ENCODE measurements around the gene CDH16.

Gene CDH16

DNA sequence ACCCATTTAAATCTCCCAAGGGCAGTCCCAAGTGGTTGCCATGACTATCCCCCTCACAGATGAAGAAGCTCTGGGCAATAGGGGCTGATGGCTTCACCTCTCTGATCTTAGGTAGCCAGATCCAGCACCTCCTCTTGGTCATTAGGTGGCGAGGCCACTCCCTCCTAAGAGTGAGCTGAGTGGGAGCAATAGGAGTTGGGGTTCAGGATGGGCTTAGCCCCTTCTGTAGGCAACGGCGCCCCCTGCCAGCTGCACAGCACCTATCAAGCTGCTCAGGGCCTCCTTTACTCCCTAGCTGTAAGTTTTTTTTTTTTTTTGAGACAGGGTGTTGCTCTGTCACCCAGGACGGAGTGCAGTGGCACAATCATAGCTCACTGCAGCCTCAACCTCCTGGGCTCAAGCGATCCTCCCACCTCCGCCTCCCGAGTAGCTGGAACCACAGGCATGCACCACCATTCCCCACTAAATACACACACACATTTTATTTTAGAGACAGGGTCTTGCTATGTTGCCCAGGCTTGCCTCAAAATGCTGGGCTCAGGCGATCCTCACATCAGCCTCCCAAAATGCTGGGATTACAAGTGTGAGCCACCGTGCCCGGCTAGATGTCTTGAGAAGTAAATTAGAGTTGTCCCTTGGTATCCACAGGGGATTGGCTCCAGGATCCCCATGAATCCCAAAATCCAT is 10.2 kb upstream of the CDH16 start:
- Mint-ChIP-seq H3K4me1 (ENCODE audit: low read depth) (peaks cover 23% of the 10 kb centered on the region), H3K9me3 (no peaks in the 10 kb centered on the region), H3K36me3 (ENCODE audit: low read depth) (peaks cover 17% of the 10 kb centered on the region), H3K4me3 (no peak overlapping the region), H3K27me3 (ENCODE audit: low read depth) (peaks cover 19% of the 10 kb centered on the region), H3K27ac (no peak overlapping the region)
- peak; percentile 27 for DNase-seq (ENCODE audit: low spot score)

DNA sequence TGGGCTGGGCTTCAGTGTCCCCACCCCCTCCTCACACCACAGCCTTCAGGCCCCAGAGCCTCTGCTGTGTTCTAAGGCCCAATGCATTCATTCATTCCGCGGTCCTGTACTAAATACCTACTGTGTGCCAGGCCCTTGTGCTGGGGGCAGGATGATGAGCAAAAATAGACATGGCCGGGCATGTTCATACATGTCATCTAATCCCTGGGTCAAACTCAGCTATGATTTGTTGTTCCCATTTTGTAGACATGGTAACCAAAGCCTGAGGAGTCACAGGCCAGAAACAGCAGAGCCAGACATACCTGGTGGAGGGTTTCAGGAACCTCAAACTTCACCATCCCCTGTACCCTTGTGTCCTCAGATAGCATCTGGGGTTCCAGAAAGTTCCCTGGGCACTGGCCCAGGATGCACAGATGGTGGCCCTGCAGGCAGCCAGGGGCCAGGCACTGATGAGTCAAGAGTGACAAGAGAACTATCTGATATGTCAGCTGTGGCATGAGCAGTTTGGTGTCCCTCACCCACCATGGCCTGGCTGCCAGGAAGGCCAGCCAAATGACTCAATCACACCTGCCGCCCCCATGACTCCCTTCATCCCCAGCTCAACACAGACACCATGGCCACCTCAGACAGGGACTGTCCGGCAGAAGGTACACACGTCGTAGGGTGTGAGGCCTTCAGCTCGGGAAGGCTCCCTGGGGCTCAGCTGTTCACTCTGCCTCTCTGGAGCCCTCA is 9.4 kb upstream of the CDH16 start:
- Mint-ChIP-seq H3K4me1 (ENCODE audit: low read depth) (peaks cover 16% of the 10 kb centered on the region), H3K27ac (no peak overlapping the region), H3K27me3 (ENCODE audit: low read depth) (peaks cover 24% of the 10 kb centered on the region), H3K4me3 (no peak overlapping the region), H3K36me3 (ENCODE audit: low read depth) (peaks cover 11% of the 10 kb centered on the region), H3K9me3 (no peaks in the 10 kb centered on the region)
- peak; percentile 22 for DNase-seq (ENCODE audit: low spot score)

DNA sequence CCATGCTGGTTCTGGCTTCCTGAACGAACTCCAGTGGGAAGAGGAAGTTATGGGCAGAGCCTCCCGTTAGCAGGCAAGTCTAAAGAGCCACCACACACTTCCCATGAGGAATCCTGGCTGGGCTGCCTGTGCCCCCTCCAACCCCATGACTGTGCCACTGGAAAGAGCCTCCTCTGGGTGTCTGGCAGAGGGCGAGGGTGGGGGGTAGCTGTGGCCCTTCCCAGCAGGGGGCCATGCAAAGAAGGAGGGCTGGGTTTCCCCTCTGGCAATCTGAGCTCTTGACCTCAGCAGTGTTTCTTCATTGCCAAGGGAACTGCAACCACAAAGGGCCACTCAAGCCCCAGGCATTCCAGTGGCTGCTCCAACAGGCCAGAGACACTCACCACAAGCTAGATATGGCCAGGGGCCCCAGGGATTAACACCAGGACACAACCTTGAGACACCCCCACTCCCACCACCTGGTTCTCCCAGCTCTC is 8.3 kb upstream of the CDH16 start:
- H3K27ac Mint-ChIP-seq, result no peak overlapping the region
- H3K36me3 Mint-ChIP-seq (ENCODE audit: low read depth), result peaks cover 3% of the 10 kb centered on the region
- H3K9me3 Mint-ChIP-seq, result no peaks in the 10 kb centered on the region
- no peak overlapping the region for H3K4me3 Mint-ChIP-seq
- no peak for DNase-seq (ENCODE audit: low spot score)
- peaks cover 24% of the 10 kb centered on the region for H3K27me3 Mint-ChIP-seq (ENCODE audit: low read depth)
- peaks cover 7% of the 10 kb centered on the region for H3K4me1 Mint-ChIP-seq (ENCODE audit: low read depth)

DNA sequence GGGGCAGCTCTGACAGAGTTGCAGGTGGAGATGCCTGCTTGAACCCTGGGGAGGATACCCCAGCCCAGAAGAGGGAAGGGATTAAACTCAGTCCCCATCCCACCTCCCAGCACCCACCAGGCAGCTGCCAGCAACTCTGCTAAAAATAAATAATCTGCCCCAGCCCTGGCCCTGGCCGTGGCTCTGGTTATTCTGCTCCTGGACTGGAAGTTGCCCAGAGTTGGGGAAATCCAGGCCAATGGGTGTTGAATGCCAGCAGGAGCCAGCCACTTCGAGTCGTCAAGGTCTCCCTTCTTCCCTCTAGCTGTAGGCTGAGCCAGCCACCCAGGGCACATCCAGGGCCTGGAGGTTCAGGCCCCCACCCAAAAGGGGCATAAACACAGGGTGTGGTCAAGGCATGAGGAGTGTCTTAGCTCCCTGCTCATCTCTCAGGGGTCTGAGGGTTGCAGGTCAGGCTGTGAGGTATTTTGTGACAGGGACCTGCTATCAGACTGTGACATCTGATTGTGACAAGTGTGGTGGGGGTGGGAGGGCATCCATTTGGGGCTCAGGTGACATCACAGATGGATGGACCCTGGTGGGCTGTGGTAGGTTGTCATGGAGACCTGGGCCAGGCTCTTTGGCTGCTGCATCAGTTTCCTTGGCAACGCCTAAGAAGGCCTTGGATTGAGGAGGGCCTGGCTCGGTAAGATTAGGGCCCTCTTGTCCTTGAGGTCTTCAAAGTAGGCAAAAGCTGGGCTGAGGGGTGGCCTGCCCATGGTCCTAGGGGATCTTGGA is 7.7 kb upstream of the CDH16 start:
- Mint-ChIP-seq H3K27me3 (ENCODE audit: low read depth) (peaks cover 25% of the 10 kb centered on the region), H3K36me3 (ENCODE audit: low read depth) (no peaks in the 10 kb centered on the region), H3K27ac (peak overlapping the region; percentile 31), H3K4me1 (ENCODE audit: low read depth) (peaks cover 7% of the 10 kb centered on the region), H3K9me3 (no peaks in the 10 kb centered on the region), H3K4me3 (no peak overlapping the region)
- DNase-seq (ENCODE audit: low spot score), result no peak

DNA sequence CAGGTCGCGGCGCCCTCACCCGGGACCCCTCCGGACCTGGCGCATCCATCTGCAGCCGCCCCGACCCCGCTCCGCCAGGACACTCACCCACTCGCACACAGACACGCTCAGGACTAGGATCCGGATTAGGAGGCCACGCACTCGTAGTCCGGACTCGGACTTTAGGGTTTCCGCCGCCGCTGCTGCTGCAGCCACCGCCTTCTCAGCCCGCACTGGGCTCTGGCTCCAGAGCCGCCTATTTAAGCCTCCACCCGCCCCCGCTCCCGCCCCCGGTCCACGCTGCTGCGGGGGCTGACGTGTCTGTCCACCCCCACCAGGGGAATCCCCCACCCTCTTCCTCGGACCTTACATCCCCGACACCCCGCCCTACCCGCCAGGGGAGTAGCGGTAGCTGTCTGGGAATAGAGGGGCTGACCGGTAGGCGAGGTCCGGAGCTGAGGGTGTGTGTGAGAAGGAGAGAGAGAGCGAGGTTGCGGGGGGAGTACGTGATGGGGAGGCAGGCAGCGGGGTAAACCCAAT is 6.7 kb upstream of the CDH16 start, which contains the start of gene RRAD:
RRAD (minus strand) TSS at position 214 of the 519 bp plus-strand sequence. CDS start 356 bp downstream, outside the sequence.
- peak; percentile 37 for DNase-seq (ENCODE audit: low spot score)
- H3K4me1 Mint-ChIP-seq (ENCODE audit: low read depth), result peaks cover 7% of the 10 kb centered on the region
- H3K36me3 Mint-ChIP-seq (ENCODE audit: low read depth), result no peaks in the 10 kb centered on the region
- H3K27ac Mint-ChIP-seq, result peak within 1 kb of the TSS; percentile 31
- no peaks in the 10 kb centered on the region for H3K9me3 Mint-ChIP-seq
- H3K27me3 Mint-ChIP-seq (ENCODE audit: low read depth), result peaks cover 32% of the 10 kb centered on the region
- H3K4me3 Mint-ChIP-seq, result peak within 1 kb of the TSS; percentile 70

DNA sequence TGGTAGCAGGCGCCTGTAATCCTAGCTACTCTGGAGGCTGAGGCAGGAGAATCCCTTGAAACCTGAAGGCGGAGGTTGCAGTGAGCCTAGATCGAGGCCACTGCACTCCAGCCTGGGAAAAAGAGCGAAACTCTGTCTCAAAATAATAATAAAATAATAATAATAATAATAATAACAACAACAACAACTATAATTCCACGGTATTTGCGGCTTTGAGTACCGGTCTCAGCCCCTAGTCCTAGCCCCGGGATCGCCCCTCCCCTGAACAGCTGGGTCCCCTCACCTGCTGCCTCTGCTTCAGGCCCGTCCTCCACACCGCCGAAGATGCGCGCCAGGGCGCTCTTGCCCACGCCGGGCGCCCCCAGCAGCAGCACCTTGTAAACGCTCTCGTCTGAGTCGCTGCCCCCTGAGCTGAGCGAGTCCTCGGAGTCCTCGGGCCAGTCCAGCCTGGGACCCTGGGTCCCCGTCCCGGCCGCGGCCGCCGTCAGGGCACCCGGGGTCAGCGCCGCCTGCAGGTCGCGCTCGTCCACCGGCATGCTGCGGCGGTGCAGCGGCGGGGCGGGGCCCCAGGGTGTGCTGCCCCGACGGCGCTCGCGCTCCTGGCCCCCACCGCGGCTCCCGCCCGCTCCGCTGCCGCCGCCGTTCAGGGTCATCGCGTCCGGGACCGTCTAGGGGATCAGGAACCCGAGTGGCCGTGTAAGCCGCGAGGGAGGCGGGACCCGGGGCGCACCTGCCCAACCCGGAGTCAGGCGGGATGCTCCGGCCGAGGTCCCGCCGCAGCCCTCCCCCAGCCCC is 6.0 kb upstream of the CDH16 start:
- Mint-ChIP-seq H3K36me3 (ENCODE audit: low read depth) (no peaks in the 10 kb centered on the region), H3K4me3 (no peak overlapping the region), H3K27me3 (ENCODE audit: low read depth) (peaks cover 37% of the 10 kb centered on the region), H3K27ac (no peak overlapping the region), H3K9me3 (no peaks in the 10 kb centered on the region), H3K4me1 (ENCODE audit: low read depth) (peaks cover 7% of the 10 kb centered on the region)
- DNase-seq (ENCODE audit: low spot score), result peak; percentile 54

DNA sequence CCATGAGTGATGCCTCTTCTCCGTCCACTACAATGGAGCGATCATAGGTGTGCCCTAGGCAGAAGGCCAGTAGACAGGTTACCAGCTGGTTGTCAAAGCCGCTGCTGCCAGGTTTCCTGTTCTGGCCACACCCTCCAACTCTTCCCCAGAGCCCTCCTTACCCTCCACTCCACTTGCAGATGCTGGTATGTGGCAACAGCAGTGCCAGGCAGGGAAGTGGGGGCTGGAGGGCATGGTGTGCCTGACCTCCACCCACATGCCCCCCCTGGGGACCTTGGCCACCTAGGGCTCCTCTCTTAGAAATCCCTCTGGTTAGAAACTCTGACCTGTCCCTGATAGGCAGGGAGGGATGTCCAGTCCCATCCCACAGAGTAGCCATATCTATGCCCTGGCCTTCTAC is 5.2 kb upstream of the CDH16 start:
- H3K4me3 Mint-ChIP-seq, result no peak overlapping the region
- DNase-seq (ENCODE audit: low spot score), result no peak
- H3K4me1 Mint-ChIP-seq (ENCODE audit: low read depth), result peaks cover 7% of the 10 kb centered on the region
- no peaks in the 10 kb centered on the region for H3K9me3 Mint-ChIP-seq
- peaks cover 38% of the 10 kb centered on the region for H3K27me3 Mint-ChIP-seq (ENCODE audit: low read depth)
- no peaks in the 10 kb centered on the region for H3K36me3 Mint-ChIP-seq (ENCODE audit: low read depth)
- no peak overlapping the region for H3K27ac Mint-ChIP-seq

DNA sequence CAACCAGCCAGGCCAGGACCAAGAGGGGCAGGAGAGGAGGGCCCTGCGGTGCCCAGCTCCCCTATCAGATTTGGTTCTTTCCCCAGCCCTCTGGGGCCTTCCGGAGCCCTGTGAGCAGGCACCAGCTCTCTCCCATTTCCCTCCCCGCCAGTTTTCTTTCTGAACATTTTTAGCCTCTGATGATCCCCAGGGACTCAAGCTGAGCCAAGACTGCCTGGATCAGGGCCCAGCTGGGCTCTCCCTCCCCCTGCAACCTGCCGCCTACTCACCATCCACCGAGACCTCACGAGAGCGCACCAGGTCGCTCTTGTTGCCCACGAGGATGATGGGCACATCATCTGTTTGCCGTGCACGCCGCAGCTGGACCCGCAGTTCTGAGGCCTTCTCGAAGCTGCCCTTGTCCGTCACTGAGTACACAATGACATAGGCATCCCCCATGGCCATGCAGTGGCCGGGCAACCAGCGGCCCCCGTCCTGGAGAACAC is 4.6 kb upstream of the CDH16 start:
- H3K27me3 Mint-ChIP-seq (ENCODE audit: low read depth), result peaks cover 38% of the 10 kb centered on the region

DNA sequence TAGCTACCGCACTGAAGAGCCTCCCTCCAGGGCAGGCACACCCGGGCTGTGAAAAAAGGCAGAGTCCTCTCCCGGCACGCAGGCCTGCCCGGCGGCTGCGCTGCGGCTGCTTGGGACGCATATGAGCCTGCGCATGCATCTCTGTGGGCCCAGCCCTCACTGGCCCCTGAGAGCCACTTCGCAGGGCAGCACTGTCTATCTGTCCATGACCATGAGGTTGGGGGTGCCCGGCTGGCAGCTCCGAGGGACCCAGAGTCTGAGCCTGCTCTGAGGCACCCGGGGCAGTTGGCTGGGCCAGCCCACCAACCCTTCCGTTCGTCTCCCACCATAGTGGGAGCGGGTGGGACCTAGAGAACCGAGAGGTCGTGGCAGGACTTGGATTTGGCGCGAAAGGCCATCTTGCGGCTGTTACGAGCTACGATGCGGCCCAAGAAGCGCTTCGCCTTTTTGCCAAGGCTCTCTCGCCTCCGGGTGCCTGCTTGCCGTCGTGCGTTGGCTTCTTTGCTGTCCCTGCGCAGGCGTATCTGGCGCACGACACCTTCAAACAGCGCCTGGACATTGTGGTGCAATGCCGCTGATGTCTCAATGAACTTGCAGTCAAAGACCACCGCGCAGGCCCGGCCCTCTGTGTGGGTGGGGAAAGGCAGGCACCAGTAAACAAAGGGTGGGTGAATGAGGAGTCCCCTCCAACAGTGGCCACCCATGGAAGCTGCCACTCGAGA is 3.2 kb upstream of the CDH16 start:
- Mint-ChIP-seq H3K27me3 (ENCODE audit: low read depth) (peaks cover 38% of the 10 kb centered on the region), H3K27ac (no peak overlapping the region), H3K4me1 (ENCODE audit: low read depth) (peaks cover 7% of the 10 kb centered on the region), H3K9me3 (no peaks in the 10 kb centered on the region), H3K36me3 (ENCODE audit: low read depth) (no peaks in the 10 kb centered on the region), H3K4me3 (no peak overlapping the region)
- DNase-seq (ENCODE audit: low spot score), result no peak

More for the DNA sequence above, 4.6 kb upstream of the CDH16 start:
- DNase-seq (ENCODE audit: low spot score), result no peak
- H3K4me1 Mint-ChIP-seq (ENCODE audit: low read depth), result peaks cover 7% of the 10 kb centered on the region
- no peaks in the 10 kb centered on the region for H3K36me3 Mint-ChIP-seq (ENCODE audit: low read depth)
- H3K9me3 Mint-ChIP-seq, result no peaks in the 10 kb centered on the region
- H3K4me3 Mint-ChIP-seq, result no peak overlapping the region
- no peak overlapping the region for H3K27ac Mint-ChIP-seq

DNA sequence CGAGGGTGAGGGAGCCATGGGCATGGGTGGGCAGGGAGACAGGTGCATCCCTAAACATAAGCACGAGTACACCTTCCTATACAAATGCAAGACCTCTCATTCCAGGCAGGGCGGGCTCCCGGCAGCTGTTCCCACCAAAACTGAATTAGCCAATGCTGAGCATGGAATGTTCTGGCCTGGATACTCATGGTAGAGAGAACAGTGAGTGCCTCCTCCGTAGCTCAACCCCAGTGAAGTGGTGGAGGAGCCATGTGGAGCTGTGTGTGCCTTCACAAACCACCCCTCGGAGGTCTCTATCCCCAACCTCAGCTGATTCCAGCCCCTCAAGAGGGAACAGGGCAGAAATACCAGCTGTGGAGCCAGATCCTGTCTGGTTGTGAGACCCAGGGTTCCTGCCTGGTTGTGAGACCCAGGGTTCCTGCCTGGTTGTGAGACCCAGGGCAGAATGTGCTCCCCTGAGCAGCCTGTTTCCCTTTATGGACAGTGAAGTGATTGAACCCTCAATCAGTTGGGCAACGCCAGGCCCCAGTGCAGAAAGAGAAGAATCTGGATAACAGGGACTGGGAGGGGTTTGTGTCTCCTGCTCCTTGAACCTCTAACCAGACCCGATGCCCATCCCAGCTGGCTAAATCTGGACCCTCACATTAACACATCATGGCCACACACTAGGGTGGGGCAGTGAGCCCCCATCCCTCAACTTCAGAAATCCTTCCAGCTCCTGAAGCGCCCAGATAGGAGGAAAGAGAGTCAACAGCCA is 2.4 kb upstream of the CDH16 start:
- H3K4me1 Mint-ChIP-seq (ENCODE audit: low read depth), result peaks cover 7% of the 10 kb centered on the region
- H3K36me3 Mint-ChIP-seq (ENCODE audit: low read depth), result no peaks in the 10 kb centered on the region
- no peak overlapping the region for H3K4me3 Mint-ChIP-seq
- no peaks in the 10 kb centered on the region for H3K9me3 Mint-ChIP-seq
- H3K27me3 Mint-ChIP-seq (ENCODE audit: low read depth), result peaks cover 32% of the 10 kb centered on the region
- H3K27ac Mint-ChIP-seq, result no peak overlapping the region
- DNase-seq (ENCODE audit: low spot score), result no peak

DNA sequence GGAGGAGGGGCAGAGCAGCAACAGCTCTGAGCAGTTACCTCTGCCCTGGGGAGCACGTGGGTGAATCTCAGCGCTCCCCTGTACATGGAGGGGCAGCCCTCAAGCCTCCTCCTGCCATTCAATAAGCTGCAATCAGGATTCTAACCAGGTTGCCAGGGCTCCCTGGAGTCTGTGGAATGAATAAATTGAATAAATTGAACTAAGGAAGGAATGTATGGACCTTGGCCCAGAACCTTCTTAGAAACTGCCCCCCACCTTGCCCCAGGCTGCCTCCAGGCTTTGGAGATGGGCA is 1.6 kb upstream of the CDH16 start:
- H3K4me1 Mint-ChIP-seq (ENCODE audit: low read depth), result peaks cover 3% of the 10 kb centered on the region
- H3K27ac Mint-ChIP-seq, result no peak overlapping the region
- H3K36me3 Mint-ChIP-seq (ENCODE audit: low read depth), result no peaks in the 10 kb centered on the region
- H3K27me3 Mint-ChIP-seq (ENCODE audit: low read depth), result peaks cover 24% of the 10 kb centered on the region
- no peaks in the 10 kb centered on the region for H3K9me3 Mint-ChIP-seq
- H3K4me3 Mint-ChIP-seq, result no peak overlapping the region
- DNase-seq (ENCODE audit: low spot score), result no peak

DNA sequence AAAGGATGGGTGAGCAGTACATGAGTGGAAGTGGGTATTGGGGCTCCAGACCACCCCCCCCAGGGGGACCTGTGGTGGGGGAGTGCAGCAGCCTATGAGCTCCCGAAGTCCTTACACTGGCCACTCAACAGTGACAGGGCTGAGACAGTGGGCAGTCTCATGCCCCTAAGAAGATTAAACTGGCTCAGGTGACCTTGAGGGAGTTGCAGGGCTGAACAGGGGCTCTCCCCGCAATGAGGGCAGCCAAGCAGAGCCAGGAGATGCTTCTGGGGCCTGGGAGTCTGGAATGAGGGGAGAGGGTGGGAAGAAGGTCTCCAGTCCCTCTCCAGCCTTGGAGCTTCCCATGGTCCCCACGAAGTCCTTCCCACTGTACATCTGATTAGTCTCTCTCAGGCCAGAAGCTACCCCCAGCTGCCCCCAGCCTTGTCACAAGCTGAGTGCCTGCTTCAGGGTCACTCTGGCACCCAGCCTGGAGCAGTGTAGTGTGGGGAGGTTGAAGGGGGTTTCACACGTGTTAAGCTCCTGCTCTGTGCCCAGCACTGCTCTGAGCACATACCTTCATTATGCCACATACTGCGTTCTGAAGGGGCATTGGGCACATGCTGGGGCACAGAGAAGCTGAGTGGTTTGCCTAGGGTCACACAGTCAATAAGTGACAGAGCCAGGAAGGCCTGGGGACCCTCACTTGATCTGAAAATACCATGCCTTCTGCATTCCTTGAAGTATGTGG is 1.0 kb upstream of the CDH16 start:
- H3K36me3 Mint-ChIP-seq (ENCODE audit: low read depth), result no peaks in the 10 kb centered on the region
- no peak overlapping the region for H3K27ac Mint-ChIP-seq
- no peak overlapping the region for H3K4me3 Mint-ChIP-seq
- H3K27me3 Mint-ChIP-seq (ENCODE audit: low read depth), result peaks cover 24% of the 10 kb centered on the region
- H3K4me1 Mint-ChIP-seq (ENCODE audit: low read depth), result peaks cover 3% of the 10 kb centered on the region
- no peaks in the 10 kb centered on the region for H3K9me3 Mint-ChIP-seq
- no peak for DNase-seq (ENCODE audit: low spot score)

Data from T-helper 2 cell treated with Interferon-gamma antibody and Interleukin-4, amounts not matched to agents 5 μg/mL and 100 μg/mL, for 36 hours (primary cell).